H9 (cell line): Measurements from ENCODE around the gene ZBTB20. TPM values are rescaled to one million over a fixed set of nuclear protein-coding genes. Genes with fewer than 3 reads are reported as not detected.

Source experiments
- DNase-seq: peaks from one replicate; pipeline ENCODE4 v3.0.0-alpha.2; 2017
- H2AFZ ChIP-seq: one replicate; pipeline ENCODE4 v1.6.1; 2013; ENCODE audit warnings: mild to moderate bottlenecking, low read length, control low read depth, moderate library complexity
- H2AK5ac ChIP-seq: 2 replicates; pipeline ENCODE4 v1.6.1; 2013; ENCODE audit warnings: low read length, control low read depth, mixed read lengths; ENCODE audit not compliant: insufficient read length
- H2BK120ac ChIP-seq: one replicate; pipeline ENCODE4 v1.6.1; 2013; ENCODE audit warnings: low read depth, mild to moderate bottlenecking, low read length, control low read depth, inconsistent platforms; ENCODE audit not compliant: poor library complexity, severe bottlenecking
- H2BK12ac ChIP-seq: 2 replicates; pipeline ENCODE4 v1.6.1; 2013; ENCODE audit warnings: low read length, control low read depth, mixed read lengths, low read depth; ENCODE audit not compliant: insufficient read length
- H2BK15ac ChIP-seq: 2 replicates; pipeline ENCODE4 v1.6.1; 2013; ENCODE audit warnings: low read depth, low read length, control low read depth
- H2BK20ac ChIP-seq: one replicate; pipeline ENCODE4 v1.6.1; 2013; ENCODE audit warnings: low read depth, mild to moderate bottlenecking, low read length, control low read depth, inconsistent platforms; ENCODE audit not compliant: poor library complexity, severe bottlenecking
- H2BK5ac ChIP-seq: 2 replicates; pipeline ENCODE4 v1.6.1; 2013; ENCODE audit warnings: low read length, control low read depth, mixed read lengths; ENCODE audit not compliant: insufficient read length
- H3K14ac ChIP-seq: 2 replicates; pipeline ENCODE4 v1.6.1; 2013; ENCODE audit warnings: low read length, control low read depth; ENCODE audit not compliant: insufficient read depth
- H3K18ac ChIP-seq: 2 replicates; pipeline ENCODE4 v1.6.1; 2013; ENCODE audit warnings: low read depth, mild to moderate bottlenecking, mixed read lengths, low read length, control low read depth; ENCODE audit not compliant: insufficient read length
- H3K23ac ChIP-seq: 2 replicates; pipeline ENCODE4 v1.6.1; 2013; ENCODE audit warnings: low read length, control low read depth, mixed read lengths, low read depth; ENCODE audit not compliant: insufficient read length
- H3K23me2 ChIP-seq: 2 replicates; pipeline ENCODE4 v1.6.1; 2013; ENCODE audit warnings: low read depth, mild to moderate bottlenecking, mixed read lengths, low read length, control low read depth; ENCODE audit not compliant: insufficient read length, poor library complexity, severe bottlenecking
- H3K27ac ChIP-seq: 2 replicates; pipeline ENCODE4 v1.5.1; 2013; ENCODE audit warnings: low read length, control low read depth, mixed read lengths, low read depth; ENCODE audit not compliant: insufficient read length
- H3K27me3 ChIP-seq: 2 replicates; pipeline ENCODE4 v1.6.1; 2013; ENCODE audit warnings: low read length, control low read depth, inconsistent platforms; ENCODE audit not compliant: insufficient read depth
- H3K4ac ChIP-seq: 2 replicates; pipeline ENCODE4 v1.6.1; 2013; ENCODE audit warnings: low read depth, mild to moderate bottlenecking, control low read depth, inconsistent platforms, low read length, moderate library complexity
- H3K4me1 ChIP-seq: 2 replicates; pipeline ENCODE4 v1.6.1; 2013; ENCODE audit warnings: low read length, control low read depth, inconsistent platforms; ENCODE audit not compliant: insufficient read depth
- H3K4me2 ChIP-seq: 2 replicates; pipeline ENCODE4 v1.6.1; 2013; ENCODE audit warnings: low read length, control low read depth, mixed read lengths; ENCODE audit not compliant: insufficient read length, insufficient read depth
- H3K56ac ChIP-seq: 2 replicates; pipeline ENCODE4 v1.6.1; 2013; ENCODE audit warnings: low read depth, mild to moderate bottlenecking, mixed read lengths, low read length, control low read depth; ENCODE audit not compliant: insufficient read length
- H3K79me1 ChIP-seq: 2 replicates; pipeline ENCODE4 v1.6.1; 2013; ENCODE audit warnings: low read depth, mild to moderate bottlenecking, moderate library complexity, low read length, control low read depth, inconsistent platforms; ENCODE audit not compliant: insufficient read depth, poor library complexity, severe bottlenecking
- H3K79me2 ChIP-seq: 2 replicates; pipeline ENCODE4 v1.6.1; 2013; ENCODE audit warnings: low read length, control low read depth, inconsistent platforms; ENCODE audit not compliant: insufficient read depth
- H3K9ac ChIP-seq: 2 replicates; pipeline ENCODE4 v1.6.1; 2013; ENCODE audit warnings: low read length, control low read depth, mixed read lengths; ENCODE audit not compliant: insufficient read length; ENCODE audit errors: extremely low read depth
- H3K9me3 ChIP-seq: one replicate; pipeline ENCODE4 v1.6.1; 2013; ENCODE audit warnings: low read depth, low read length, inconsistent platforms; ENCODE audit not compliant: control insufficient read depth
- H3T11ph ChIP-seq: one replicate; pipeline ENCODE4 v1.6.1; 2013; ENCODE audit warnings: mild to moderate bottlenecking, low read length, control low read depth, inconsistent platforms
- H4K20me1 ChIP-seq: one replicate; pipeline ENCODE4 v1.6.1; 2013; ENCODE audit not compliant: control insufficient read depth, insufficient read length, insufficient read depth
- H4K5ac ChIP-seq: 2 replicates; pipeline ENCODE4 v1.6.1; 2013; ENCODE audit warnings: low read depth, mild to moderate bottlenecking, mixed read lengths, low read length, control low read depth; ENCODE audit not compliant: insufficient read length
- H4K8ac ChIP-seq: replicated peaks from 2 replicates; pipeline ENCODE4 v1.6.1; 2013; ENCODE audit warnings: low read length, control low read depth, mixed read lengths, low read depth; ENCODE audit not compliant: insufficient read length
- H4K91ac ChIP-seq: 2 replicates; pipeline ENCODE4 v1.6.1; 2013; ENCODE audit warnings: low read depth, mild to moderate bottlenecking, moderate library complexity, mixed read lengths, low read length, control low read depth; ENCODE audit not compliant: insufficient read length
- H3K27ac Mint-ChIP-seq, 3 experiments: 2 replicates in 2 of 3; 3 replicates in 1 of 3; pipeline ENCODE4 v1.8.0; 2020 to 2021; ENCODE audit warnings: mixed read lengths in 3 of 3, mild to moderate bottlenecking in 1 of 3, moderate library complexity in 1 of 3
- H3K27me3 Mint-ChIP-seq: 2 replicates; pipeline ENCODE4 v1.8.0; 2021; ENCODE audit warnings: low read depth, mild to moderate bottlenecking, moderate library complexity, mixed read lengths
- H3K36me3 Mint-ChIP-seq, 3 experiments: 2 replicates in 2 of 3; 3 replicates in 1 of 3; pipeline ENCODE4 v1.8.0; 2020 to 2021; ENCODE audit warnings: low read depth in 3 of 3, mixed read lengths in 3 of 3; ENCODE audit not compliant: insufficient read depth in 1 of 3
- H3K4me1 Mint-ChIP-seq, 2 experiments: 2 replicates each; pipeline ENCODE4 v1.8.0; 2020; ENCODE audit warnings: mixed read lengths in 2 of 2
- H3K4me3 Mint-ChIP-seq, 2 experiments: 2 replicates in 1 of 2; 3 replicates in 1 of 2; pipeline ENCODE4 v1.8.0; 2020 to 2021; ENCODE audit warnings: mild to moderate bottlenecking in 2 of 2, mixed read lengths in 2 of 2, moderate library complexity in 1 of 2
- H3K9me3 Mint-ChIP-seq, 2 experiments: 2 replicates in 1 of 2; 3 replicates in 1 of 2; pipeline ENCODE4 v1.8.0; 2020; ENCODE audit warnings: mild to moderate bottlenecking in 2 of 2, mixed read lengths in 2 of 2, moderate library complexity in 1 of 2
- WGBS: extraction: QIAGEN DNeasy Blood & Tissue Kit; methylation state at CpG from one replicate; pipeline ENCODE4 v1.1.7; 2013; ENCODE audit warnings: missing lambda C conversion rate, low lambda C conversion rate, mixed read lengths; ENCODE audit not compliant: insufficient read length; ENCODE audit errors: extremely low coverage; 5-methylcytosine and 5-hydroxymethylcytosine counted together
- total RNA-seq: library from RNA; stranded (reverse); gene quantifications from 2 replicates; pipeline ENCODE4 v1.2.1, GENCODE V29; 2021
- TF ChIP-seq, protein P1 (sequence below): fragments of 200-600 bp; sonication (generic); conservative IDR thresholded peaks from 3 replicates; pipeline ENCODE4 v1.8.0; 2021; ENCODE audit warnings: antibody characterized with exemption, mild to moderate bottlenecking

ZBTB20 gene
- total RNA-seq, 1 experiment from 2014 or later, result 0.70 TPM

DNA sequence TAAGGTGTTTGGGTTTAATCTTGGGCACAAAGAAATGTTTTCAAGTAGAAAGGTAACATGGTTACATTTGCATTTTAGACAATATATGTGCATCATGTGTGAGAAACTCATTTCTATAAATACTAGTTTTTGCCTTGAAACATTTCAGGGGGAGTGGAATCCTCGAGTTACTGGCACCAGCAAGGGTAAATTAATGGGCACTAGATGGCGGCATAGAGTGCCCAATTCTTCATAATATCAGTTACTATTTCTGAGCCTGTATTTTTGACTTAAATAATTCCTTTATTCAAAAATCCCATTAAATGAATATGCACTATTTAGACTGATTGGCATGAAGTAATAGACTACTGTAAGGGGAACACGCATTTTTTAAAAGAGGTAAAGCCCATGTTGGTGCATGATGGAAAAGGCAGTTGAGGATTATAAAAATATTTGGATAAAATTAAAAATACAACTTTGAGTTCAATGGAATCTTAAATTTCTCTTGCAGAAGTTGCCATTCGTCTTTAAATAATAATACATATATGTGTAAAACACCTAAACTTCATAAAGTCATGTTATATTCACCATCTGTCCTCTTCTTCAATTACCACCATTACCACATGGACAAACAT lies 106.3 kb downstream of the ZBTB20 start:
- Histone ChIP-seq H3K79me2 (no peaks in the 10 kb centered on the region), H3K27me3 (no peaks in the 10 kb centered on the region), H3K23ac (no peak overlapping the region), H4K91ac (no peak overlapping the region), H2AFZ (no peak overlapping the region), H3K14ac (no peak overlapping the region), H2BK120ac (no peak overlapping the region), H2BK12ac (no peak overlapping the region), H3K18ac (no peak overlapping the region), H3K9ac (no peak overlapping the region), H3K79me1 (no peaks in the 10 kb centered on the region), H3K4me2 (no peak overlapping the region), H2AK5ac (no peak overlapping the region), H4K20me1 (no peaks in the 10 kb centered on the region), H4K8ac (no peak overlapping the region), H2BK5ac (no peak overlapping the region), H2BK15ac (no peak overlapping the region), H4K5ac (no peak overlapping the region), H3K4me1 (no peaks in the 10 kb centered on the region), H3K23me2 (no peaks in the 10 kb centered on the region), H3K27ac (no peak overlapping the region), H2BK20ac (no peak overlapping the region), H3K4ac (no peak overlapping the region), H3T11ph (no peak overlapping the region), H3K9me3 (no peaks in the 10 kb centered on the region), H3K56ac (no peak overlapping the region)
- peaks cover 2 to 8% of the 10 kb centered on the region in 2 experiments; a peak in 2 of 4 replicates for H3K4me1 Mint-ChIP-seq
- no CpG with 5 or more reads among the region's 4 CpGs for WGBS
- DNase-seq, result no peak
- H3K27ac Mint-ChIP-seq, result no peak overlapping the region
- H3K27me3 Mint-ChIP-seq, result no peaks in the 10 kb centered on the region
- TF ChIP-seq, protein P1, sequence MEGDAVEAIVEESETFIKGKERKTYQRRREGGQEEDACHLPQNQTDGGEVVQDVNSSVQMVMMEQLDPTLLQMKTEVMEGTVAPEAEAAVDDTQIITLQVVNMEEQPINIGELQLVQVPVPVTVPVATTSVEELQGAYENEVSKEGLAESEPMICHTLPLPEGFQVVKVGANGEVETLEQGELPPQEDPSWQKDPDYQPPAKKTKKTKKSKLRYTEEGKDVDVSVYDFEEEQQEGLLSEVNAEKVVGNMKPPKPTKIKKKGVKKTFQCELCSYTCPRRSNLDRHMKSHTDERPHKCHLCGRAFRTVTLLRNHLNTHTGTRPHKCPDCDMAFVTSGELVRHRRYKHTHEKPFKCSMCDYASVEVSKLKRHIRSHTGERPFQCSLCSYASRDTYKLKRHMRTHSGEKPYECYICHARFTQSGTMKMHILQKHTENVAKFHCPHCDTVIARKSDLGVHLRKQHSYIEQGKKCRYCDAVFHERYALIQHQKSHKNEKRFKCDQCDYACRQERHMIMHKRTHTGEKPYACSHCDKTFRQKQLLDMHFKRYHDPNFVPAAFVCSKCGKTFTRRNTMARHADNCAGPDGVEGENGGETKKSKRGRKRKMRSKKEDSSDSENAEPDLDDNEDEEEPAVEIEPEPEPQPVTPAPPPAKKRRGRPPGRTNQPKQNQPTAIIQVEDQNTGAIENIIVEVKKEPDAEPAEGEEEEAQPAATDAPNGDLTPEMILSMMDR, result peak; percentile 79
- no peaks in the 10 kb centered on the region for H3K36me3 Mint-ChIP-seq
- H3K9me3 Mint-ChIP-seq, result no peaks in the 10 kb centered on the region
- H3K4me3 Mint-ChIP-seq, result no peak overlapping the region
